CD14-positive monocyte (primary cell): Measurements from ENCODE around the gene ZNF711. TPM values are rescaled to one million over a fixed set of nuclear protein-coding genes. Genes with fewer than 3 reads are reported as not detected.
"Not testable (repeated sequence)": the region's sequence is repeated elsewhere in the genome, so short reads cannot be mapped to it uniquely, and the experiment has no call there.

ENCODE experiments used
- DNase-seq, 3 donors: peaks; one replicate each; pipeline ENCODE4 v3.0.0-alpha.2; 2011 to 2022
- H2AFZ ChIP-seq: 2 replicates; pipeline ENCODE4 v1.6.0; 2012; ENCODE audit warnings: mild to moderate bottlenecking, low read depth, low read length, inconsistent platforms; ENCODE audit not compliant: insufficient read depth, poor library complexity, severe bottlenecking
- H3K27ac ChIP-seq, 2 donors: 1 replicate in 1 of 2; 2 replicates in 1 of 2; pipeline ENCODE4 v1.5.1; 2012 to 2013; ENCODE audit warnings: low read length in 2 of 2, control low read depth in 1 of 2, inconsistent platforms in 1 of 2, low read depth in 1 of 2, mild to moderate bottlenecking in 1 of 2
- H3K27me3 ChIP-seq, 2 donors: one replicate each; pipeline versions ENCODE4 v1.6.0 to v1.6.1; 2011 to 2013; ENCODE audit warnings: low read length in 2 of 2; ENCODE audit not compliant: control insufficient read depth in 2 of 2, insufficient read depth in 2 of 2
- H3K36me3 ChIP-seq, 2 donors: replicated peaks in 1 of 2; 1 replicate in 1 of 2; 2 replicates in 1 of 2; pipeline versions ENCODE4 v1.5.1 to v1.6.1; 2012 to 2013; ENCODE audit warnings: low read length in 2 of 2, control low read depth in 1 of 2, inconsistent platforms in 1 of 2, mild to moderate bottlenecking in 1 of 2; ENCODE audit not compliant: insufficient read depth in 2 of 2, control insufficient read depth in 1 of 2
- H3K4me1 ChIP-seq, 2 donors: 1 replicate in 1 of 2; 2 replicates in 1 of 2; pipeline versions ENCODE4 v1.5.1 to v1.6.1; 2012 to 2013; ENCODE audit warnings: low read length in 2 of 2, control low read depth in 1 of 2, inconsistent platforms in 1 of 2, mild to moderate bottlenecking in 1 of 2, moderate library complexity in 1 of 2; ENCODE audit not compliant: insufficient read depth in 2 of 2, control insufficient read depth in 1 of 2
- H3K4me2 ChIP-seq: replicated peaks from 2 replicates; pipeline ENCODE3; 2012; ENCODE audit warnings: low read length, moderate library complexity, mild to moderate bottlenecking; ENCODE audit not compliant: poor library complexity, severe bottlenecking; ENCODE audit errors: extremely low read depth
- H3K4me3 ChIP-seq, 3 experiments: fragments of 200-600 bp in 1 of 3; sonication (generic) in 1 of 3; replicated peaks in 1 of 3; 1 replicate in 2 of 3; 2 replicates in 1 of 3; pipeline ENCODE4 v1.5.1; 2011 to 2013; ENCODE audit warnings: low read length in 3 of 3, mild to moderate bottlenecking in 3 of 3, control low read depth in 2 of 3, low read depth in 2 of 3, inconsistent platforms in 1 of 3, moderate library complexity in 1 of 3
- H3K79me2 ChIP-seq: 2 replicates; pipeline ENCODE4 v1.6.0; 2012; ENCODE audit warnings: mild to moderate bottlenecking, control low read depth, inconsistent platforms, low read length, moderate library complexity; ENCODE audit not compliant: insufficient read depth
- H3K9ac ChIP-seq: 2 replicates; pipeline ENCODE4 v1.6.0; 2017; ENCODE audit warnings: low read length, mild to moderate bottlenecking; ENCODE audit not compliant: insufficient read depth, poor library complexity, severe bottlenecking
- H3K9me3 ChIP-seq, 2 donors: replicated peaks in 1 of 2; 1 replicate in 1 of 2; 2 replicates in 1 of 2; pipeline versions ENCODE4 v1.5.1 to v1.6.1; 2012 to 2013; ENCODE audit warnings: low read length in 2 of 2, control low read depth in 1 of 2; ENCODE audit not compliant: control insufficient read depth in 1 of 2, insufficient read depth in 1 of 2
- H4K20me1 ChIP-seq: 2 replicates; pipeline ENCODE4 v1.6.0; 2012; ENCODE audit warnings: mild to moderate bottlenecking, low read length, control low read depth, moderate library complexity; ENCODE audit not compliant: insufficient read depth
- H3K27ac Mint-ChIP-seq, 7 donors: one replicate each; pipeline ENCODE4 v1.8.0; 2020; ENCODE audit warnings: mild to moderate bottlenecking in 7 of 7, mixed read lengths in 7 of 7, moderate library complexity in 6 of 7, inconsistent platforms in 2 of 7
- H3K27me3 Mint-ChIP-seq, 3 donors: one replicate each; pipeline ENCODE4 v1.8.0; 2021 to 2022; ENCODE audit warnings: low read depth in 3 of 3, mild to moderate bottlenecking in 3 of 3, mixed read lengths in 3 of 3, moderate library complexity in 3 of 3, inconsistent platforms in 1 of 3
- H3K36me3 Mint-ChIP-seq, 2 donors: one replicate each; pipeline ENCODE4 v1.8.0; 2020; ENCODE audit warnings: mixed read lengths in 2 of 2, inconsistent platforms in 1 of 2, mild to moderate bottlenecking in 1 of 2
- H3K4me1 Mint-ChIP-seq: one replicate; pipeline ENCODE4 v1.8.0; 2020; ENCODE audit warnings: mild to moderate bottlenecking, mixed read lengths
- H3K4me3 Mint-ChIP-seq, 2 donors: one replicate each; pipeline ENCODE4 v1.8.0; 2020; ENCODE audit warnings: mild to moderate bottlenecking in 2 of 2, mixed read lengths in 2 of 2, moderate library complexity in 1 of 2
- H3K9me3 Mint-ChIP-seq, 7 donors: one replicate each; pipeline ENCODE4 v1.8.0; 2020 to 2022; ENCODE audit warnings: mixed read lengths in 7 of 7, mild to moderate bottlenecking in 6 of 7, moderate library complexity in 6 of 7, inconsistent platforms in 2 of 7
- WGBS: methylation state at CpG from one replicate; pipeline ENCODE4 v1.1.5; 2013; ENCODE audit warnings: missing lambda C conversion rate; ENCODE audit not compliant: insufficient coverage; 5-methylcytosine and 5-hydroxymethylcytosine counted together
- intact Hi-C, 2 donors: fragments of 100-400 bp; cut with micrococcal nuclease; formaldehyde crosslinking; loops; one replicate each; pipeline versions ENCODE4 v1.15.0 to v1.15.1; 2023
- polyA plus RNA-seq, 3 donors: library from polyadenylated mRNA; depleted of rRNA in 1 of 3; unstranded in 2 of 3; stranded (reverse) in 1 of 3; fragments of 300-500 nt in 2 of 3; fragments of >200 nt in 1 of 3; fragmentation: Illumina TruSeq in 2 of 3; gene quantifications; 1 replicate in 2 of 3; 2 replicates in 1 of 3; pipeline ENCODE4 v1.2.3, GENCODE V29; 2012 to 2021
- TF ChIP-seq, protein P1 (sequence below): fragments of 200-600 bp; IDR thresholded peaks from one replicate; pipeline ENCODE4 v1.8.0; 2022; ENCODE audit warnings: antibody characterized with exemption, mild to moderate bottlenecking

The ZNF711 gene
- polyA plus RNA-seq, 3 donors = 0.12 TPM; not detected in 2

GRCh38 chrX:85309717-85310116 lies 65.9 kb downstream of the ZNF711 start:
- Histone ChIP-seq H3K9me3 (no peaks in the 10 kb centered on the region), H3K4me1 (no peaks in the 10 kb centered on the region), H3K4me2 (no peak overlapping the region), H3K79me2 (no peaks in the 10 kb centered on the region), H3K27ac (no peak overlapping the region), H2AFZ (no peak overlapping the region), H4K20me1 (no peaks in the 10 kb centered on the region), H3K36me3 (no peaks in the 10 kb centered on the region), H3K4me3 (no peak overlapping the region), H3K9ac (no peak overlapping the region), H3K27me3 (no peaks in the 10 kb centered on the region)
- Mint-ChIP-seq H3K9me3 (peaks cover 0 to 4% (median 0%) of the 10 kb centered on the region in 7 donors), H3K27ac (no peak overlapping the region), H3K36me3 (no peaks in the 10 kb centered on the region), H3K4me3 (no peak overlapping the region), H3K4me1 (no peaks in the 10 kb centered on the region), H3K27me3 (no peaks in the 10 kb centered on the region)
- TF ChIP-seq, protein P1, sequence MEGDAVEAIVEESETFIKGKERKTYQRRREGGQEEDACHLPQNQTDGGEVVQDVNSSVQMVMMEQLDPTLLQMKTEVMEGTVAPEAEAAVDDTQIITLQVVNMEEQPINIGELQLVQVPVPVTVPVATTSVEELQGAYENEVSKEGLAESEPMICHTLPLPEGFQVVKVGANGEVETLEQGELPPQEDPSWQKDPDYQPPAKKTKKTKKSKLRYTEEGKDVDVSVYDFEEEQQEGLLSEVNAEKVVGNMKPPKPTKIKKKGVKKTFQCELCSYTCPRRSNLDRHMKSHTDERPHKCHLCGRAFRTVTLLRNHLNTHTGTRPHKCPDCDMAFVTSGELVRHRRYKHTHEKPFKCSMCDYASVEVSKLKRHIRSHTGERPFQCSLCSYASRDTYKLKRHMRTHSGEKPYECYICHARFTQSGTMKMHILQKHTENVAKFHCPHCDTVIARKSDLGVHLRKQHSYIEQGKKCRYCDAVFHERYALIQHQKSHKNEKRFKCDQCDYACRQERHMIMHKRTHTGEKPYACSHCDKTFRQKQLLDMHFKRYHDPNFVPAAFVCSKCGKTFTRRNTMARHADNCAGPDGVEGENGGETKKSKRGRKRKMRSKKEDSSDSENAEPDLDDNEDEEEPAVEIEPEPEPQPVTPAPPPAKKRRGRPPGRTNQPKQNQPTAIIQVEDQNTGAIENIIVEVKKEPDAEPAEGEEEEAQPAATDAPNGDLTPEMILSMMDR = no peak
- intact Hi-C loops = no loop called here
- DNase-seq = no peak
- WGBS = no CpG with 5 or more reads among the region's 2 CpGs

- H3K27ac Mint-ChIP-seq, DNase-seq, H3K4me3 ChIP-seq, H3K27me3 ChIP-seq, H3K4me2 ChIP-seq, intact Hi-C loops, H3K36me3 ChIP-seq, H3K9me3 ChIP-seq, H3K9ac ChIP-seq, H3K9me3 Mint-ChIP-seq, H3K27me3 Mint-ChIP-seq, H3K79me2 ChIP-seq, H2AFZ ChIP-seq, H3K4me1 Mint-ChIP-seq, H4K20me1 ChIP-seq, H3K4me3 Mint-ChIP-seq, H3K4me1 ChIP-seq, H3K36me3 Mint-ChIP-seq, H3K27ac ChIP-seq: not testable (repeated sequence)
- WGBS = no CpG with 5 or more reads among the region's 2 CpGs
Measured at GRCh38 chrX:85311348-85311747, 67.6 kb downstream of the ZNF711 start.

Other genes with a start within 250 kb of the ZNF711 start
- 1 to 10 TPM; 2.0 to 4.7 (median 2.8) TPM for gene APOOL, start 240.1 kb upstream of the ZNF711 start, polyA plus RNA-seq
- gene SATL1, start 212 bp upstream of the ZNF711 start, polyA plus RNA-seq = not detected
- gene POF1B, start 135.7 kb downstream of the ZNF711 start, polyA plus RNA-seq = not detected